SK-N-SH (cell line): ENCODE data around the gene ACYP2. TPM values are rescaled to one million over a fixed set of nuclear protein-coding genes. Genes with fewer than 3 reads are reported as not detected.

Source experiments
- CTCF ChIA-PET: fragments of 300-600, 350-600 bp; formaldehyde crosslinking; extraction: SDS; loops from one replicate; lab custom pipeline; 2021; lab: Yijun Ruan, JAX
- POLR2A ChIA-PET: fragments of 350-600 bp; sonication (Branson Sonifier 250); formaldehyde crosslinking; extraction: SDS; loops from one replicate; lab custom pipeline; 2020; ENCODE audit warnings: antibody characterized with exemption, inconsistent platforms; lab: Yijun Ruan, JAX
- DNase-seq: peaks from one replicate; pipeline ENCODE4 v3.0.0; 2012
- H2AFZ ChIP-seq: fragments of 200-600 bp; sonication (generic); 2 replicates; pipeline ENCODE4 v1.8.1; 2016; ENCODE audit warnings: antibody characterized with exemption, mild to moderate bottlenecking, low read depth
- H3F3A ChIP-seq: fragments of 200-600 bp; sonication (generic); replicated peaks from 2 replicates; pipeline ENCODE3; 2016; ENCODE audit warnings: antibody characterized with exemption, mild to moderate bottlenecking; ENCODE audit not compliant: insufficient read depth
- H3K27ac ChIP-seq, 2 experiments: fragments of 200-500 bp in 1 of 2; fragments of 200-600 bp in 1 of 2; sonication (Bioruptor generic) in 1 of 2; sonication (generic), shearing (Covaris generic) in 1 of 2; 2 replicates each; pipeline versions ENCODE4 v1.5.1 to v1.6.1; 2014 to 2016; ENCODE audit warnings: low read depth in 2 of 2, inconsistent platforms in 1 of 2, low read length in 1 of 2, mild to moderate bottlenecking in 1 of 2, mixed read lengths in 1 of 2
- H3K27me3 ChIP-seq: fragments of 200-600 bp; sonication (generic), shearing (Covaris generic); 2 replicates; pipeline ENCODE4 v1.6.1; 2016; ENCODE audit warnings: mixed run types; ENCODE audit not compliant: insufficient read depth
- H3K36me3 ChIP-seq, 2 experiments: fragments of 200-500 bp in 1 of 2; fragments of 200-600 bp in 1 of 2; sonication (Bioruptor generic) in 1 of 2; sonication (generic) in 1 of 2; replicated peaks in 1 of 2; 2 replicates each; pipeline versions ENCODE3 to v1.5.1; 2014 to 2016; ENCODE audit warnings: low read length in 1 of 2, mild to moderate bottlenecking in 1 of 2; ENCODE audit not compliant: insufficient read depth in 2 of 2, control insufficient read depth in 1 of 2
- H3K4me1 ChIP-seq, 2 experiments: fragments of 200-500 bp in 1 of 2; fragments of 200-600 bp in 1 of 2; sonication (Bioruptor generic) in 1 of 2; sonication (generic), shearing (Covaris generic) in 1 of 2; 2 replicates each; pipeline versions ENCODE4 v1.5.1 to v1.6.1; 2014 to 2016; ENCODE audit warnings: low read depth in 1 of 2, low read length in 1 of 2, mixed run types in 1 of 2; ENCODE audit not compliant: insufficient read depth in 2 of 2, control insufficient read depth in 1 of 2
- H3K4me2 ChIP-seq: fragments of 200-600 bp; sonication (generic), shearing (Covaris generic); 2 replicates; pipeline ENCODE4 v1.6.1; 2017; ENCODE audit warnings: mixed run types
- H3K4me3 ChIP-seq, 2 experiments: fragments of 200-500 bp in 1 of 2; fragments of 200-600 bp in 1 of 2; sonication (Bioruptor generic) in 1 of 2; sonication (generic), shearing (Covaris generic) in 1 of 2; 2 replicates each; pipeline versions ENCODE4 v1.5.1 to v1.8.1; 2014 to 2016; ENCODE audit warnings: low read depth in 2 of 2, inconsistent platforms in 1 of 2, low read length in 1 of 2, mild to moderate bottlenecking in 1 of 2, mixed read lengths in 1 of 2, moderate library complexity in 1 of 2
- H3K79me2 ChIP-seq: fragments of 200-600 bp; sonication (generic); 2 replicates; pipeline ENCODE4 v1.8.1; 2017; ENCODE audit warnings: mild to moderate bottlenecking; ENCODE audit not compliant: insufficient read depth
- H3K9ac ChIP-seq: fragments of 200-600 bp; sonication (generic); 2 replicates; pipeline ENCODE4 v1.6.1; 2017; ENCODE audit warnings: mixed run types
- H3K9me2 ChIP-seq: fragments of 200-600 bp; sonication (generic); 2 replicates; pipeline ENCODE4 v1.6.1; 2017; ENCODE audit warnings: mixed run types
- H3K9me3 ChIP-seq: fragments of 200-600 bp; sonication (generic); 2 replicates; pipeline ENCODE4 v1.6.1; 2017; ENCODE audit warnings: mixed run types, mild to moderate bottlenecking, moderate library complexity
- H4K20me1 ChIP-seq: fragments of 200-600 bp; sonication (generic); 2 replicates; pipeline ENCODE4 v1.6.1; 2017; ENCODE audit warnings: mild to moderate bottlenecking, mixed run types; ENCODE audit not compliant: insufficient read depth
- CHD2 ChIP-seq: fragments of 150-350 bp; IDR thresholded peaks from 2 replicates; pipeline ENCODE4 v1.6.1; 2018; ENCODE audit warnings: low read length; ENCODE audit not compliant: partially characterized antibody
- EP300 ChIP-seq, 2 experiments: IDR thresholded peaks; 2 replicates each; pipeline versions ENCODE4 v1.4.0 to v1.6.1; 2012; ENCODE audit warnings: borderline replicate concordance in 1 of 2, low read depth in 1 of 2, low read length in 1 of 2
- FOSL2 ChIP-seq: IDR thresholded peaks from 2 replicates; pipeline ENCODE4 v1.4.0; 2012; ENCODE audit warnings: low read depth, mild to moderate bottlenecking, moderate library complexity, borderline replicate concordance
- FOXJ3 ChIP-seq: sonication (generic); formaldehyde crosslinking; IDR thresholded peaks from 2 replicates; pipeline ENCODE4 v1.5.1; 2020; ENCODE audit warnings: mild to moderate bottlenecking, missing genetic modification reagents
- GABPA ChIP-seq: IDR thresholded peaks from 2 replicates; pipeline ENCODE4 v1.4.0; 2012; ENCODE audit warnings: low read depth, mild to moderate bottlenecking
- JUND ChIP-seq: IDR thresholded peaks from 2 replicates; pipeline ENCODE4 v1.4.0; 2012
- MAX ChIP-seq: IDR thresholded peaks from 2 replicates; pipeline ENCODE4 v1.4.0; 2012; ENCODE audit warnings: low read depth
- MEF2A ChIP-seq: IDR thresholded peaks from 2 replicates; pipeline ENCODE4 v1.4.0; 2012; ENCODE audit warnings: low read depth, borderline replicate concordance
- MXI1 ChIP-seq: IDR thresholded peaks from 2 replicates; pipeline ENCODE4 v1.6.1; 2012; ENCODE audit warnings: mild to moderate bottlenecking, low read depth, low read length, improper control_type of control experiment
- PBX3 ChIP-seq: IDR thresholded peaks from 2 replicates; pipeline ENCODE4; 2012
- POLR2AphosphoS5 ChIP-seq: IDR thresholded peaks from 2 replicates; pipeline ENCODE4 v1.6.1; 2012; ENCODE audit warnings: low read depth, low read length
- RCOR1 ChIP-seq: fragments of 150-350 bp; IDR thresholded peaks from 2 replicates; pipeline ENCODE4 v1.6.1; 2017; ENCODE audit warnings: antibody characterized with exemption, low read length
- RFX5 ChIP-seq: IDR thresholded peaks from 2 replicates; pipeline ENCODE4 v1.6.1; 2012; ENCODE audit warnings: mild to moderate bottlenecking, improper control_type of control experiment, low read length
- RXRA ChIP-seq: IDR thresholded peaks from 2 replicates; pipeline ENCODE4 v1.4.0; 2012; ENCODE audit warnings: low read depth, mild to moderate bottlenecking, borderline replicate concordance
- TAF1 ChIP-seq: IDR thresholded peaks from 2 replicates; pipeline ENCODE4 v1.6.1; 2012; ENCODE audit warnings: low read depth, mild to moderate bottlenecking, low read length, moderate library complexity, borderline replicate concordance
- TEAD4 ChIP-seq: IDR thresholded peaks from 2 replicates; pipeline ENCODE4 v1.4.0; 2012; ENCODE audit warnings: mild to moderate bottlenecking, borderline replicate concordance; ENCODE audit not compliant: insufficient read depth
- USF2 ChIP-seq: fragments of 150-350 bp; IDR thresholded peaks from 2 replicates; pipeline ENCODE4 v1.6.1; 2017; ENCODE audit warnings: antibody characterized with exemption, low read length, low read depth, borderline replicate concordance
- WGBS: methylation state at CpG from one replicate; pipeline ENCODE4 v1.1.6; 2017; ENCODE audit warnings: low lambda C conversion rate; 5-methylcytosine and 5-hydroxymethylcytosine counted together
- polyA plus RNA-seq, 3 experiments: library from polyadenylated mRNA; depleted of rRNA; stranded (reverse); fragments of >200 nt; gene quantifications; 2 replicates each; pipeline ENCODE4 v1.2.3, GENCODE V29; 2012

The ACYP2 gene
- polyA plus RNA-seq, 1 of the 3 experiments (the other 2 are of a cell fraction): 8.8 TPM

DNA sequence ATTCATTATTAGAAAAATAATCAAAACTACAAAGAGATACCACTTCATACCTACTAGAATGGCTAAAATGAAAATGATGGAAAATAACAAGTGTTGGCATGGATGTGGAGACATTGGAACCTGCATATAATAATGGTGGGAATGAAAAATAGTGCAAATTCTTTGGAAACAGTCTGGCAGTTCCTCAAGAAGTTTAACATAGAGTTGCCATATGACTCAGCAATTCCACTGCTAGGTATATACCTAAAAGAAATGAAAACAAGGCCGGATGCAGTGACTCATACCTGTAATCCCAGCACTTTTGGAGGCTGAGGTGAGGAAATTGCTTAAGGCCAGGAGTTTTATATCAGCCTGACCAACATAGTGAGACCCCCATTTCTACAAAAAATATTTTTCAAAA lies 41.6 kb upstream of the ACYP2 start:
- WGBS: 88% methylated on average over 1 of the region's 1 CpG
- H3K27me3 ChIP-seq: no peaks in the 10 kb centered on the region
- CTCF ChIA-PET: no interaction called here

DNA sequence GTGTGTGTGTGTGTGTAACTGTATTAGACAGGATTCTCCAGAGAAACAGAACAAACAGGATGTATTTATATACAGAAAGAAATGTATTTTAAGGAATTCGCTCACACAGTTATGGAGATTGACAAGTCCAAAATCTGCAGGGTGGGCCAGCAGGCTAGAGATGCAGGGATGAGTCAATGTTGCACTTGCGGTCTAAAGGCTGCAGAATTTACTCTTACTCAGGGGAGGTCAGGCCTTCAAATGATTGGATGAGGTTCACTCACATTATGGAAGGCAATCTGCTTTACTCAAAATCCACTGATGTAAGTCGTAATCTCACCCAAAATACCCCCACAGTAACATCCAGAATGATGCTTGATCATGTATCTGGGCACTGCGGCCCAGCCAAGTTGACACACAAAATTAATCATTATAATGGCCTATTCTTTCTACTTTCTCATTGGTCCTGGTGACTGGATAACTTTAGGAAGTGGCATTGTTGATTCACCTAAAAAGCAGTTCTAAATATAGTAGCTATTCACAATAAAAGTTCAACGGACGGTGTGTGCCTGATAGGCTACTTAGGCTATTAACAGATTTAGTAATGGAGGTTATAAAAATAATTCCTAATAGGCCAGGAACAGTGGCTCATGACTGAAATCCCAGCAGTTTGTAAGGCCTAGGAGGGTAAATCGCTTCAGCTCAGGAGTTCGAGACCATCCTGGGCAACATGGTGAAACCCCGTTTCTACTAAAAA lies 40.6 kb upstream of the ACYP2 start:
- WGBS: 83% methylated on average over 9 of the region's 9 CpGs
- DNase-seq: no peak
- POLR2A ChIA-PET: no interaction called here

More for the DNA sequence above, 41.6 kb upstream of the ACYP2 start:
- TF ChIP-seq POLR2AphosphoS5 (no peak), JUND (no peak), FOSL2 (peak; percentile 26; the same call in 1 of the 2 replicates)
- Histone ChIP-seq H3K27ac (no peak overlapping the region), H4K20me1 (no peaks in the 10 kb centered on the region), H3F3A (no peaks in the 10 kb centered on the region), H3K36me3 (no peaks in the 10 kb centered on the region), H3K79me2 (no peaks in the 10 kb centered on the region), H2AFZ (no peak overlapping the region), H3K4me2 (no peak overlapping the region), H3K9me2 (no peaks in the 10 kb centered on the region), H3K4me1 (no peaks in the 10 kb centered on the region), H3K4me3 (no peak overlapping the region), H3K9ac (no peak overlapping the region), H3K9me3 (no peaks in the 10 kb centered on the region)
- POLR2A ChIA-PET: no interaction called here
- DNase-seq: no peak

DNA sequence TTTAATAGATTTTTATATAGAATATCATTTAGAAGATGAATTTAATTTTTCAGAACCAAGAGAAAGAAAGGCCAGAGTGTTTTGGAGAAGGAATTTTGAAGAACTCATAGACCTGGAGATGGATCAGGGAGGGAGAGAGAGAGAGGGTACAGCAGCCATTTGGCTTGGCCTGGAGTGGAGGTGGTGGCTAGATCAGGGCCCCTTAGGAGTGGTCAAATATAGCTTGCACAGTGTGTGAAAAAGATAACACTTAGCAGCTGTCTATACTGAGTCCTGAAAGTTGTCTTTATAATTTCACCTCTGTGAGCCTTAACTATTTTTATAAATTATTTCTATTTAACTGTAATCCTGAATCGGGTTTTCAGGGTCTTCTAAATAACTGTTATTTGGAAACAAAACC lies 38.8 kb upstream of the ACYP2 start:
- H3K4me3 ChIP-seq: no peak overlapping the region
- WGBS: 87% methylated on average over 1 of the region's 1 CpG
- no peaks in the 10 kb centered on the region for H3K4me1 ChIP-seq
- H3K36me3 ChIP-seq: no peaks in the 10 kb centered on the region
- H3K27ac ChIP-seq: no peak overlapping the region
- ChIA-PET POLR2A (no interaction called here), CTCF (interaction anchor here (0.8 kb wide), 1 partner anchor 27 kb away, joined by 4 read pairs; no protein-coding TSS in a partner anchor)
- H3K9me2 ChIP-seq: no peaks in the 10 kb centered on the region
- no peaks in the 10 kb centered on the region for H4K20me1 ChIP-seq
- no peaks in the 10 kb centered on the region for H3K27me3 ChIP-seq
- DNase-seq: no peak
- no peaks in the 10 kb centered on the region for H3K79me2 ChIP-seq
- H3K4me2 ChIP-seq: no peak overlapping the region
- H3K9me3 ChIP-seq: no peaks in the 10 kb centered on the region
- no peak overlapping the region for H2AFZ ChIP-seq
- H3F3A ChIP-seq: no peaks in the 10 kb centered on the region
- H3K9ac ChIP-seq: no peak overlapping the region
- TF ChIP-seq MEF2A (no peak), RFX5 (no peak), GABPA (no peak), PBX3 (no peak), TAF1 (no peak), TEAD4 (no peak), MAX (no peak), RXRA (no peak), FOXJ3 (CRISPR knock-in tag) (no peak), JUND (no peak), EP300 (IDR thresholded peaks at IDR 0.05; ENCODE audit: borderline replicate concordance in 1 of 2, low read depth in 1 of 2, low read length in 1 of 2) (no peak), RCOR1 (no peak), USF2 (no peak)

More for the DNA sequence above, 40.6 kb upstream of the ACYP2 start:
- Histone ChIP-seq H3K27ac (no peak overlapping the region), H3F3A (no peaks in the 10 kb centered on the region), H3K27me3 (no peaks in the 10 kb centered on the region), H3K4me1 (no peaks in the 10 kb centered on the region), H3K4me3 (no peak overlapping the region), H4K20me1 (no peaks in the 10 kb centered on the region), H2AFZ (no peak overlapping the region), H3K9me2 (no peaks in the 10 kb centered on the region), H3K79me2 (no peaks in the 10 kb centered on the region), H3K36me3 (no peaks in the 10 kb centered on the region), H3K9me3 (no peaks in the 10 kb centered on the region), H3K4me2 (no peak overlapping the region), H3K9ac (no peak overlapping the region)
- CTCF ChIA-PET: interaction anchor here (0.7 kb wide), 1 partner anchor 1465 kb away, joined by 3 read pairs; no protein-coding TSS in a partner anchor
- TF ChIP-seq CHD2 (no peak), MXI1 (no peak)
